GM18858 (cell line): ENCODE results near the gene KAT7.
"Not testable (repeated sequence)": the region's sequence is repeated elsewhere in the genome, so short reads cannot be mapped to it uniquely, and the experiment has no call there.

Experiments
- ATAC-seq: cut with Tn5 transposase; IDR thresholded peaks from one replicate; pipeline ENCODE4 v1.9.1; 2021; ENCODE audit not compliant: unreplicated experiment

KAT7 gene

GRCh38 chr17:49788478-49789242 is at the start of gene KAT7:
TSS of gene KAT7 (plus strand) at chr17:49788681. CDS start at chr17:49788835, 154 bp downstream.
- ATAC-seq = peak; percentile 79

- peak; percentile 50 for ATAC-seq
These were observed 48.7 kb upstream of the KAT7 start for GRCh38 chr17:49739641-49740271.

- ATAC-seq = peak; percentile 38
These were observed 47.3 kb upstream of the KAT7 start for GRCh38 chr17:49741009-49741691.

- ATAC-seq = no peak
These were observed 46.8 kb upstream of the KAT7 start for GRCh38 chr17:49741692-49742076.

- ATAC-seq = no peak
These were observed 46.3 kb upstream of the KAT7 start for GRCh38 chr17:49742166-49742638.

- ATAC-seq = no peak
These were observed 43.0 kb upstream of the KAT7 start for GRCh38 chr17:49745175-49746139.

GRCh38 chr17:49746791-49747490 is 41.5 kb upstream of the KAT7 start:
- peak; percentile 29 for ATAC-seq

- ATAC-seq = no peak
These were observed 40.8 kb upstream of the KAT7 start for GRCh38 chr17:49747632-49748031.

- no peak for ATAC-seq
These were observed 40.3 kb upstream of the KAT7 start for GRCh38 chr17:49748223-49748622.

- ATAC-seq = peak; percentile 67
These were observed 39.7 kb upstream of the KAT7 start for GRCh38 chr17:49748791-49749190.

- no peak for ATAC-seq
These were observed 38.8 kb upstream of the KAT7 start for GRCh38 chr17:49749730-49750129.

- ATAC-seq = no peak
These were observed 36.0 kb upstream of the KAT7 start for GRCh38 chr17:49752508-49752907.

- ATAC-seq = no peak
These were observed 34.5 kb upstream of the KAT7 start for GRCh38 chr17:49753959-49754391.

GRCh38 chr17:49755663-49756283 is 32.7 kb upstream of the KAT7 start:
- ATAC-seq = no peak

GRCh38 chr17:49756323-49757150 is 31.9 kb upstream of the KAT7 start:
- no peak for ATAC-seq

GRCh38 chr17:49757151-49757777 is 31.2 kb upstream of the KAT7 start:
- ATAC-seq = no peak

- not testable (repeated sequence) for ATAC-seq
These were observed 29.9 kb upstream of the KAT7 start for GRCh38 chr17:49758464-49759010.

GRCh38 chr17:49759203-49759602 is 29.3 kb upstream of the KAT7 start:
- no peak for ATAC-seq
